Uterus (tissue), 2 donors: Measurements from ENCODE around the gene ADAMTS3.

Experiments used
- CTCF ChIP-seq, 4 experiments: fragments of 200-600 bp in 2 of 4; fragments of 450-650 bp in 2 of 4; sonication (generic) in 2 of 4; IDR thresholded peaks; one replicate each; pipeline ENCODE4 v1.5.1; 2016 to 2019; ENCODE audit warnings: antibody characterized with exemption in 4 of 4, mild to moderate bottlenecking in 2 of 4, moderate library complexity in 1 of 4
- POLR2A ChIP-seq, 2 donors: fragments of 450-650 bp; IDR thresholded peaks; one replicate each; pipeline ENCODE4 v1.6.1; 2016; ENCODE audit warnings: antibody characterized with exemption in 2 of 2, mild to moderate bottlenecking in 1 of 2, moderate library complexity in 1 of 2

GRCh38 chr4:72360075-72360474 is 208.9 kb downstream of the ADAMTS3 start:
- no peak for TF ChIP-seq CTCF (IDR thresholded peaks at IDR 0.05)
- no peak for TF ChIP-seq POLR2A (IDR thresholded peaks at IDR 0.05)
